Loucy (cell line): Measurements from ENCODE around the gene ARIH1.

ENCODE experiments used
- H2AFZ ChIP-seq: fragments of 200-600 bp; sonication (generic); 2 replicates; pipeline ENCODE4 v1.6.0; 2016; ENCODE audit warnings: antibody characterized with exemption, mild to moderate bottlenecking, low read length, moderate library complexity
- H3F3A ChIP-seq: fragments of 200-600 bp; 2 replicates; pipeline ENCODE4 v1.6.0; 2016; ENCODE audit warnings: antibody characterized with exemption, low read depth, mild to moderate bottlenecking
- H3K27me3 ChIP-seq: fragments of 200-600 bp; sonication (generic); 2 replicates; pipeline ENCODE4 v1.6.1; 2014; ENCODE audit warnings: low read length, mild to moderate bottlenecking; ENCODE audit not compliant: insufficient read depth, poor library complexity, severe bottlenecking
- H3K36me3 ChIP-seq: fragments of 200-600 bp; sonication (generic); 2 replicates; pipeline ENCODE4 v1.6.1; 2016; ENCODE audit warnings: low read length; ENCODE audit not compliant: insufficient read depth
- H3K4me1 ChIP-seq: fragments of 200-600 bp; sonication (generic); 2 replicates; pipeline ENCODE4 v1.5.1; 2014; ENCODE audit warnings: low read length, mild to moderate bottlenecking; ENCODE audit not compliant: insufficient read depth, poor library complexity, severe bottlenecking
- H3K4me2 ChIP-seq: fragments of 200-600 bp; sonication (generic); 2 replicates; pipeline ENCODE4 v1.6.0; 2014; ENCODE audit warnings: antibody characterized with exemption, low read length, low read depth, mild to moderate bottlenecking; ENCODE audit not compliant: poor library complexity, severe bottlenecking
- H3K4me3 ChIP-seq: fragments of 200-600 bp; sonication (generic); 2 replicates; pipeline ENCODE4 v1.5.1; 2014; ENCODE audit warnings: low read length, mild to moderate bottlenecking, mixed read lengths; ENCODE audit not compliant: poor library complexity, severe bottlenecking
- H3K79me2 ChIP-seq: fragments of 200-600 bp; sonication (generic); 2 replicates; pipeline ENCODE4 v1.6.1; 2014; ENCODE audit warnings: low read length; ENCODE audit not compliant: insufficient read depth
- H3K9ac ChIP-seq: fragments of 200-600 bp; sonication (generic); 2 replicates; pipeline ENCODE4 v1.6.0; 2014; ENCODE audit warnings: mild to moderate bottlenecking, low read depth, low read length, moderate library complexity; ENCODE audit not compliant: poor library complexity, severe bottlenecking
- H3K9me2 ChIP-seq: fragments of 200-600 bp; sonication (generic); replicated peaks from 2 replicates; pipeline ENCODE4 v1.6.1; 2016; ENCODE audit warnings: low read depth, low read length, mixed read lengths
- H3K9me3 ChIP-seq: fragments of 200-600 bp; sonication (generic); 2 replicates; pipeline ENCODE4 v1.6.1; 2014; ENCODE audit warnings: mild to moderate bottlenecking, antibody characterized with exemption, low read length, low read depth; ENCODE audit not compliant: insufficient read depth
- H4K20me1 ChIP-seq: fragments of 200-600 bp; sonication (generic); 2 replicates; pipeline ENCODE4 v1.6.0; 2014; ENCODE audit warnings: antibody characterized with exemption, low read length, mild to moderate bottlenecking; ENCODE audit not compliant: insufficient read depth, poor library complexity, severe bottlenecking
- CTCF ChIP-seq: fragments of 200-600 bp; sonication (generic); conservative IDR thresholded peaks from 2 replicates; pipeline ENCODE4 v1.5.1; 2014; ENCODE audit warnings: mild to moderate bottlenecking, antibody characterized with exemption, low read length
- EZH2phosphoT487 ChIP-seq: fragments of 200-600 bp; IDR thresholded peaks from 2 replicates; pipeline ENCODE4 v1.6.1; 2018; ENCODE audit warnings: antibody characterized with exemption, mild to moderate bottlenecking, moderate library complexity, borderline replicate concordance

ARIH1 gene

GRCh38 chr15:72591361-72591760, 117.2 kb downstream of the ARIH1 start:
- Histone ChIP-seq H3K36me3 (no peaks in the 10 kb centered on the region), H3K4me2 (no peak overlapping the region)

GRCh38 chr15:72592097-72592496, 118.0 kb downstream of the ARIH1 start:
- no peaks in the 10 kb centered on the region for H3K4me1 ChIP-seq
- H2AFZ ChIP-seq, result no peak overlapping the region
- H4K20me1 ChIP-seq, result no peaks in the 10 kb centered on the region
- no peak overlapping the region for H3K4me2 ChIP-seq
- no peaks in the 10 kb centered on the region for H3K9me3 ChIP-seq
- no peaks in the 10 kb centered on the region for H3K79me2 ChIP-seq
- H3F3A ChIP-seq, result no peaks in the 10 kb centered on the region
- no peak for TF ChIP-seq EZH2phosphoT487
- TF ChIP-seq CTCF, result no peak
- H3K9me2 ChIP-seq, result no peaks in the 10 kb centered on the region
- H3K36me3 ChIP-seq, result no peaks in the 10 kb centered on the region
- H3K4me3 ChIP-seq, result no peak overlapping the region
- H3K9ac ChIP-seq, result no peak overlapping the region
- H3K27me3 ChIP-seq, result no peaks in the 10 kb centered on the region

More at GRCh38 chr15:72591361-72591760, 117.2 kb downstream of the ARIH1 start:
- H3K27me3 ChIP-seq, result no peaks in the 10 kb centered on the region
- no peaks in the 10 kb centered on the region for H3F3A ChIP-seq
- no peaks in the 10 kb centered on the region for H3K79me2 ChIP-seq
- no peaks in the 10 kb centered on the region for H3K4me1 ChIP-seq
- no peaks in the 10 kb centered on the region for H3K9me3 ChIP-seq
- no peak overlapping the region for H3K9ac ChIP-seq
- H2AFZ ChIP-seq, result no peak overlapping the region
- H4K20me1 ChIP-seq, result no peaks in the 10 kb centered on the region
- H3K9me2 ChIP-seq, result no peaks in the 10 kb centered on the region
- no peak overlapping the region for H3K4me3 ChIP-seq
- no peak for TF ChIP-seq CTCF
- TF ChIP-seq EZH2phosphoT487, result no peak

GRCh38 chr15:72592676-72593075, 118.5 kb downstream of the ARIH1 start:
- Histone ChIP-seq H3K4me2 (no peak overlapping the region), H3K9ac (no peak overlapping the region), H2AFZ (no peak overlapping the region), H3K4me3 (no peak overlapping the region), H4K20me1 (no peaks in the 10 kb centered on the region), H3K9me3 (no peaks in the 10 kb centered on the region), H3K9me2 (no peaks in the 10 kb centered on the region), H3K36me3 (no peaks in the 10 kb centered on the region), H3K79me2 (no peaks in the 10 kb centered on the region), H3K27me3 (no peaks in the 10 kb centered on the region), H3F3A (no peaks in the 10 kb centered on the region), H3K4me1 (no peaks in the 10 kb centered on the region)
- no peak for TF ChIP-seq CTCF
